T47D (cell line): ENCODE data around the gene AADACL3.

Source experiments
- DNase-seq, 2 experiments: peaks; one replicate each; pipeline versions ENCODE4 v3.0.0 to v3.0.0-alpha.2; 2011 to 2012; ENCODE audit warnings: low read depth in 1 of 2, low spot score in 1 of 2
- JUND ChIP-seq: IDR thresholded peaks from 2 replicates; pipeline ENCODE4 v1.6.1; 2012; ENCODE audit warnings: low read depth
- in situ Hi-C: cut with HindIII; loops from 2 replicates; pipeline ENCODE4 v1.10.0; 2016; ENCODE audit warnings: low sequenced_read_pairs, low pct_unique_long_range_greater_than_20kb

The AADACL3 gene

GRCh38 chr1:12776801-12777557 lies 61.1 kb downstream of the AADACL3 start:
- in situ Hi-C loops: no loop called here
- no peak for DNase-seq

More at GRCh38 chr1:12776801-12777557, 61.1 kb downstream of the AADACL3 start:
- TF ChIP-seq JUND: no peak
